ENCODE results near the gene RNF13.

The RNF13 gene

DNA sequence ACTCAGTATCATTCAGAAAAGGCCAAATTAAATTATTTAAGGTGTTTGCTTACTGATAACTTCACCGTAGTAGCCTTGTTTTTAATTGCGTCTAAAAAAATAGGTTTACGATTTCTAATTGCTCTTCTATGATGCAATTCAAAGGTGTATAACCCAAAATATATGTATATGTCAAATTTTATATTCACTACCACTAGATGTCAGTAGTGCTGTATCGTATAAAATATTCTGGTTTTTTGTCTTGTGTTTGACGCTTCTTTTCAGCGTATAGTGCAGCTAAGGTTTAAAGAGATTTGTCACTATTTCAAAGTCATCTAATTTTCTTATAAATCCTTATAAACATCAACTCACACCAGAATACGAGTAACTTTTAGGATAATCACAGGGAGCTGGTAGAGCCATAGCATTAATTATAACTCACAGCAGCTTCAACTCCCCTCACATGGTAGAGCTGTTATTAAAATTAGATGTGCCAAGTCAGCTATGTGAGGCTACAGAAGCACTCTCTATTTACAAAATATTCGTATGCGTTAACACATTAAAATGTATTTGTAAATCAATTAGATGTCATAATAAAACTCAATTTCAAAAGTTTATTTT, 154.2 kb downstream of the RNF13 start:
- TF ChIP-seq ZNF565 (CRISPR knock-in tag; conservative IDR thresholded peaks at IDR 0.05; ENCODE audit: low read depth) = no peak
- TF ChIP-seq, protein P1, sequence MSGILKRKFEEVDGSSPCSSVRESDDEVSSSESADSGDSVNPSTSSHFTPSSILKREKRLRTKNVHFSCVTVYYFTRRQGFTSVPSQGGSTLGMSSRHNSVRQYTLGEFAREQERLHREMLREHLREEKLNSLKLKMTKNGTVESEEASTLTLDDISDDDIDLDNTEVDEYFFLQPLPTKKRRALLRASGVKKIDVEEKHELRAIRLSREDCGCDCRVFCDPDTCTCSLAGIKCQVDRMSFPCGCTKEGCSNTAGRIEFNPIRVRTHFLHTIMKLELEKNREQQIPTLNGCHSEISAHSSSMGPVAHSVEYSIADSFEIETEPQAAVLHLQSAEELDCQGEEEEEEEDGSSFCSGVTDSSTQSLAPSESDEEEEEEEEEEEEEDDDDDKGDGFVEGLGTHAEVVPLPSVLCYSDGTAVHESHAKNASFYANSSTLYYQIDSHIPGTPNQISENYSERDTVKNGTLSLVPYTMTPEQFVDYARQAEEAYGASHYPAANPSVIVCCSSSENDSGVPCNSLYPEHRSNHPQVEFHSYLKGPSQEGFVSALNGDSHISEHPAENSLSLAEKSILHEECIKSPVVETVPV (CRISPR knock-in tag; IDR thresholded peaks at IDR 0.05) = no peak
- TF ChIP-seq ZNF70 (CRISPR knock-in tag; IDR thresholded peaks at IDR 0.05) = no peak
- no peak for TF ChIP-seq TOX (CRISPR knock-in tag; IDR thresholded peaks at IDR 0.05; ENCODE audit: borderline replicate concordance)
- TF ChIP-seq PPARA (CRISPR knock-in tag; IDR thresholded peaks at IDR 0.05; ENCODE audit: borderline replicate concordance) = no peak
- no peak for TF ChIP-seq ZFP30 (CRISPR knock-in tag; IDR thresholded peaks at IDR 0.05)
- TF ChIP-seq, protein P2, sequence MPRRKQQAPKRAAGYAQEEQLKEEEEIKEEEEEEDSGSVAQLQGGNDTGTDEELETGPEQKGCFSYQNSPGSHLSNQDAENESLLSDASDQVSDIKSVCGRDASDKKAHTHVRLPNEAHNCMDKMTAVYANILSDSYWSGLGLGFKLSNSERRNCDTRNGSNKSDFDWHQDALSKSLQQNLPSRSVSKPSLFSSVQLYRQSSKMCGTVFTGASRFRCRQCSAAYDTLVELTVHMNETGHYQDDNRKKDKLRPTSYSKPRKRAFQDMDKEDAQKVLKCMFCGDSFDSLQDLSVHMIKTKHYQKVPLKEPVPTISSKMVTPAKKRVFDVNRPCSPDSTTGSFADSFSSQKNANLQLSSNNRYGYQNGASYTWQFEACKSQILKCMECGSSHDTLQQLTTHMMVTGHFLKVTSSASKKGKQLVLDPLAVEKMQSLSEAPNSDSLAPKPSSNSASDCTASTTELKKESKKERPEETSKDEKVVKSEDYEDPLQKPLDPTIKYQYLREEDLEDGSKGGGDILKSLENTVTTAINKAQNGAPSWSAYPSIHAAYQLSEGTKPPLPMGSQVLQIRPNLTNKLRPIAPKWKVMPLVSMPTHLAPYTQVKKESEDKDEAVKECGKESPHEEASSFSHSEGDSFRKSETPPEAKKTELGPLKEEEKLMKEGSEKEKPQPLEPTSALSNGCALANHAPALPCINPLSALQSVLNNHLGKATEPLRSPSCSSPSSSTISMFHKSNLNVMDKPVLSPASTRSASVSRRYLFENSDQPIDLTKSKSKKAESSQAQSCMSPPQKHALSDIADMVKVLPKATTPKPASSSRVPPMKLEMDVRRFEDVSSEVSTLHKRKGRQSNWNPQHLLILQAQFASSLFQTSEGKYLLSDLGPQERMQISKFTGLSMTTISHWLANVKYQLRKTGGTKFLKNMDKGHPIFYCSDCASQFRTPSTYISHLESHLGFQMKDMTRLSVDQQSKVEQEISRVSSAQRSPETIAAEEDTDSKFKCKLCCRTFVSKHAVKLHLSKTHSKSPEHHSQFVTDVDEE (CRISPR knock-in tag; IDR thresholded peaks at IDR 0.05) = no peak
- TF ChIP-seq, protein P3, sequence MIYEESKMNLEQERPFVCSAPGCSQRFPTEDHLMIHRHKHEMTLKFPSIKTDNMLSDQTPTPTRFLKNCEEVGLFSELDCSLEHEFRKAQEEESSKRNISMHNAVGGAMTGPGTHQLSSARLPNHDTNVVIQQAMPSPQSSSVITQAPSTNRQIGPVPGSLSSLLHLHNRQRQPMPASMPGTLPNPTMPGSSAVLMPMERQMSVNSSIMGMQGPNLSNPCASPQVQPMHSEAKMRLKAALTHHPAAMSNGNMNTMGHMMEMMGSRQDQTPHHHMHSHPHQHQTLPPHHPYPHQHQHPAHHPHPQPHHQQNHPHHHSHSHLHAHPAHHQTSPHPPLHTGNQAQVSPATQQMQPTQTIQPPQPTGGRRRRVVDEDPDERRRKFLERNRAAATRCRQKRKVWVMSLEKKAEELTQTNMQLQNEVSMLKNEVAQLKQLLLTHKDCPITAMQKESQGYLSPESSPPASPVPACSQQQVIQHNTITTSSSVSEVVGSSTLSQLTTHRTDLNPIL (CRISPR knock-in tag; IDR thresholded peaks at IDR 0.05; ENCODE audit: low read depth) = no peak
- TF ChIP-seq, protein P4, sequence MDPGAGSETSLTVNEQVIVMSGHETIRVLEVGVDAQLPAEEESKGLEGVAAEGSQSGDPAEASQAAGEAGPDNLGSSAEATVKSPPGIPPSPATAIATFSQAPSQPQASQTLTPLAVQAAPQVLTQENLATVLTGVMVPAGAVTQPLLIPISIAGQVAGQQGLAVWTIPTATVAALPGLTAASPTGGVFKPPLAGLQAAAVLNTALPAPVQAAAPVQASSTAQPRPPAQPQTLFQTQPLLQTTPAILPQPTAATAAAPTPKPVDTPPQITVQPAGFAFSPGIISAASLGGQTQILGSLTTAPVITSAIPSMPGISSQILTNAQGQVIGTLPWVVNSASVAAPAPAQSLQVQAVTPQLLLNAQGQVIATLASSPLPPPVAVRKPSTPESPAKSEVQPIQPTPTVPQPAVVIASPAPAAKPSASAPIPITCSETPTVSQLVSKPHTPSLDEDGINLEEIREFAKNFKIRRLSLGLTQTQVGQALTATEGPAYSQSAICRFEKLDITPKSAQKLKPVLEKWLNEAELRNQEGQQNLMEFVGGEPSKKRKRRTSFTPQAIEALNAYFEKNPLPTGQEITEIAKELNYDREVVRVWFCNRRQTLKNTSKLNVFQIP (CRISPR knock-in tag; IDR thresholded peaks at IDR 0.05; ENCODE audit: borderline replicate concordance, low read depth) = no peak
- TF ChIP-seq TCF4 (CRISPR knock-in tag; IDR thresholded peaks at IDR 0.05; ENCODE audit: borderline replicate concordance) = no peak
- no peak for TF ChIP-seq ZC3H10 (CRISPR knock-in tag; IDR thresholded peaks at IDR 0.05)
- no peak for TF ChIP-seq OSR1 (CRISPR knock-in tag; IDR thresholded peaks at IDR 0.05)
- TF ChIP-seq, protein P5, sequence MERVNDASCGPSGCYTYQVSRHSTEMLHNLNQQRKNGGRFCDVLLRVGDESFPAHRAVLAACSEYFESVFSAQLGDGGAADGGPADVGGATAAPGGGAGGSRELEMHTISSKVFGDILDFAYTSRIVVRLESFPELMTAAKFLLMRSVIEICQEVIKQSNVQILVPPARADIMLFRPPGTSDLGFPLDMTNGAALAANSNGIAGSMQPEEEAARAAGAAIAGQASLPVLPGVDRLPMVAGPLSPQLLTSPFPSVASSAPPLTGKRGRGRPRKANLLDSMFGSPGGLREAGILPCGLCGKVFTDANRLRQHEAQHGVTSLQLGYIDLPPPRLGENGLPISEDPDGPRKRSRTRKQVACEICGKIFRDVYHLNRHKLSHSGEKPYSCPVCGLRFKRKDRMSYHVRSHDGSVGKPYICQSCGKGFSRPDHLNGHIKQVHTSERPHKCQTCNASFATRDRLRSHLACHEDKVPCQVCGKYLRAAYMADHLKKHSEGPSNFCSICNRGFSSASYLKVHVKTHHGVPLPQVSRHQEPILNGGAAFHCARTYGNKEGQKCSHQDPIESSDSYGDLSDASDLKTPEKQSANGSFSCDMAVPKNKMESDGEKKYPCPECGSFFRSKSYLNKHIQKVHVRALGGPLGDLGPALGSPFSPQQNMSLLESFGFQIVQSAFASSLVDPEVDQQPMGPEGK (CRISPR knock-in tag; IDR thresholded peaks at IDR 0.05; ENCODE audit: borderline replicate concordance) = no peak
- no peak for TF ChIP-seq CSDC2 (CRISPR knock-in tag; IDR thresholded peaks at IDR 0.05)
- TF ChIP-seq ESRRG (CRISPR knock-in tag; IDR thresholded peaks at IDR 0.05) = no peak
- TF ChIP-seq BACH2 (CRISPR knock-in tag; IDR thresholded peaks at IDR 0.05; ENCODE audit: borderline replicate concordance) = no peak
- no peak for TF ChIP-seq SNAI2 (CRISPR knock-in tag; IDR thresholded peaks at IDR 0.05)
- no peak for ATAC-seq

DNA sequence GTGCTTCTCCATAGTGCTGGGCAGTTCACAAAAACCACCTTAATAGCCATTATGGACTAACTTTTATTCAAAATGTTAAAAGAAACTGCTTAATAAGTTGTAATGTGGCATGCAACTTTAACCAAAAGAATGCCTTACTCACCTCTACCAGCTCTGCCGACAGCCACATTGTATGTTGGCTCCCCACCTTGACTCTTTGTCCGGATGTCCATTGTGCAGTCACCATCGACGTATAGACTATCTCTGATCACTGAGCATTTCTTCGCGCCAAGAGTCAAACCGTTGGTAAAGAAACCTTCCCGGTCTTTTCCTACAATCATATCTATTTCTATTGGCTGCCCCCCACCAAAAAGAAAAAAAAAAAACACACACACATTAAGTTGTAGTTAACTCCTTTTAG, 155.2 kb downstream of the RNF13 start:
- peak; percentile 12 for ATAC-seq
- TF ChIP-seq ARNTL (CRISPR knock-in tag; IDR thresholded peaks at IDR 0.05; ENCODE audit: borderline replicate concordance, low read depth) (no peak), ZC3H10 (CRISPR knock-in tag; IDR thresholded peaks at IDR 0.05) (no peak), ZNF70 (CRISPR knock-in tag; IDR thresholded peaks at IDR 0.05) (no peak), GLIS3 (CRISPR knock-in tag; IDR thresholded peaks at IDR 0.05) (no peak), ZNF565 (CRISPR knock-in tag; conservative IDR thresholded peaks at IDR 0.05; ENCODE audit: low read depth) (no peak), ZFP3 (CRISPR knock-in tag; IDR thresholded peaks at IDR 0.05) (no peak), ESRRG (CRISPR knock-in tag; IDR thresholded peaks at IDR 0.05) (no peak), ISL1 (CRISPR knock-in tag; IDR thresholded peaks at IDR 0.05) (no peak), OSR1 (CRISPR knock-in tag; IDR thresholded peaks at IDR 0.05) (no peak), ZNF8 (CRISPR knock-in tag; IDR thresholded peaks at IDR 0.05) (no peak), CSDC2 (CRISPR knock-in tag; IDR thresholded peaks at IDR 0.05) (no peak), RARB (CRISPR knock-in tag; IDR thresholded peaks at IDR 0.05) (no peak), ZFP30 (CRISPR knock-in tag; IDR thresholded peaks at IDR 0.05) (no peak), BACH2 (CRISPR knock-in tag; IDR thresholded peaks at IDR 0.05; ENCODE audit: borderline replicate concordance) (no peak), TCF4 (CRISPR knock-in tag; IDR thresholded peaks at IDR 0.05; ENCODE audit: borderline replicate concordance) (no peak)
- TF ChIP-seq, protein P2 (CRISPR knock-in tag; IDR thresholded peaks at IDR 0.05) = no peak
- TF ChIP-seq, protein P4 (CRISPR knock-in tag; IDR thresholded peaks at IDR 0.05; ENCODE audit: borderline replicate concordance, low read depth) = no peak
- TF ChIP-seq, protein P5 (CRISPR knock-in tag; IDR thresholded peaks at IDR 0.05; ENCODE audit: borderline replicate concordance) = no peak

Measured in SK-N-SH treated with all-trans-retinoic acid at 6 μM for 48 hours (cell line).